Stimulated activated CD8-positive, alpha-beta memory T cell treated with anti-CD3 and anti-CD28 coated beads, Interleukin-15, amount 100 ng/mL, for 48 hours (primary cell): ENCODE measurements around the gene ANKDD1B.

Experiments
- DNase-seq, 2 donors: peaks; one replicate each; pipeline ENCODE4 v3.0.0-alpha.2; 2020; ENCODE audit warnings: low read depth in 2 of 2

ANKDD1B gene

DNA sequence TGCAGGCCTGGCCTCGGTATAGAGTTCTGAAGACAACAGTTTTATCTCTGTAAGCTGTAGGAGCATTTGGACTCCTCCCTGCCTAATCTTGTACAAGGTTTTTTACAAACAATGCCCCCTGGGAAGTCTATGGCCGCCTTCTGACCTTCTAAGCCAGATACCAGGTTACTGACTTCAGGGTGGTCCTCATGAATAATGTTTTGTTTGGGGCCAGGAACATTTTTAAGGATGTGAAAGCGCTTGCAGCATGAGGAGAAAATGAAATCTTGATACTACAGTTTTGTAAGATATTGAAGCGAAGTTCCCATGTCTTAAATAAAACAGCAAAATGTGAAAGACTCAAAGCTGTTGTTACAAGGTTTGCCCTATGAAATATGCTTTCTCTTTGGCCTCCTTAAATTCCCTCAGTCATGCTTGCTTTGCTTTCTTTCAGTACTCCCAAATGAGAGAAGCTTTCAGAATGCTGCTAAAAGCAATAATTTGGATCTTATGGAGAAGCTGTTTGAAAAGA, 5.2 kb downstream of the ANKDD1B start:
- DNase-seq: no peak

- DNase-seq: no peak
Observed at GRCh38 chr5:75616971-75617621, 5.8 kb downstream of the ANKDD1B start.

DNA sequence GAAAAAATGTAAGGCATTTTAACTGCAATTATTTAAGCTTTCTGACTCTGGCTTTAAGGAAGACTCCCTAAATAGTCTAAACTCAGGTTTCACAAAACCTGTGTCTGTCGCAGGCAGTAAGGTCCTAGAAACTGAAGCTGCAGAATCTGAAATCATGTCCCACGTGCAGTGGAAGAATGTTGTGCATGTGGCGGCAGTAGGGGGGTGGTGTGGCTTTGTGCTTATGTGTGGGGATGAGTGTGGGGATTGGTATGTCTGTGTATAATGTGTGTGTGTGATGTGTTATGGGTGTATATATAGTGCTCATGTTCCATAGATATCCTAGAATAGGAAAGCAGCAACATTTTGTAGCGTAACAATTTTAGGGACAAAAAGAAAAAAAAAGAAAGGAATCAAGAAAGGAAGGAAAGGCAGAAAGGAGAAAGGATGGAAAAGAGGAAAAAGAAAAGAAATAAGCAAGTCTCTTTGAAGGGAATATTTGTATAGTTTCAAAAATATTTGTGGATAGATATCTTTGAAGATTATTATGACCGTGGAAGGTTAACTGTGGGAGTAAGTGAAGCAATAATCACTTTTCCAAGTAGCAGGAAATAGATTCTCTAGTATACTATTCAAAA, 6.6 kb downstream of the ANKDD1B start:
- no peak for DNase-seq

DNA sequence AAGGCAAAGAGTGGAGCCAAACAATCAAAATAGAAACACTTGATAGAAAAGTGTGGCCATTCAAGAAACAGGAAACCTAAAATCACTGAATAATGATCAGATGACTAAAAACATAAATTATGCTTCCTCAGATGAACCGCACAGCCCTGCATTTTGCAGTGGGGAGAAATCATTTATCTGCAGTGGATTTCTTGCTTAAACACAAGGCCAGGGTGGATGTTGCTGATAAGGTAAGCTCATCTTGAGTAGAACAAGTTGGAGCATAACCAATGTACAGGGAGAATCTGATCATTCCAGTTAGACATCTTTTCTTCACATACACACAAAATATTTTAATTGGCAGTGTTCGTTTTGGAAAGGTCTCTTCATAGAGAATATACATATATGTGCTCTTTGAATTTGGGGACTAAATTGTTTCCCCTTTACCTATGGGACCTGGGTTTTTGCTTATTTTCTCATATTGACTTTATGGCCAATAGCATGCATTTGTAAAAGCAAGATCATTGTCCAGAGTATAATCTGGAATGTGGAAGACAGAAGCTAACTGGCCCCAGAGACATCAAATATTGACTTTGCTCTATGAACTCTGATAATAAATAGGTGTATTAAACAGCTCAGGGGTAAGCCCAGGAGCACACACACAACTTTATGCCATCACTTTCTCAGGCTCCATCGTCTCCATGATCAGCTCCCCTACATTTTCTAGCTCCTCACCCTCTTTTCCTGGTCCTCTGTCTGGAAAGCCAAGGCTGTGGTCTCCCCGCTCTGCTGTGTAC, 9.1 kb downstream of the ANKDD1B start:
- DNase-seq: no peak

GRCh38 chr5:75622564-75622963, 11.3 kb downstream of the ANKDD1B start:
- no peak for DNase-seq

DNA sequence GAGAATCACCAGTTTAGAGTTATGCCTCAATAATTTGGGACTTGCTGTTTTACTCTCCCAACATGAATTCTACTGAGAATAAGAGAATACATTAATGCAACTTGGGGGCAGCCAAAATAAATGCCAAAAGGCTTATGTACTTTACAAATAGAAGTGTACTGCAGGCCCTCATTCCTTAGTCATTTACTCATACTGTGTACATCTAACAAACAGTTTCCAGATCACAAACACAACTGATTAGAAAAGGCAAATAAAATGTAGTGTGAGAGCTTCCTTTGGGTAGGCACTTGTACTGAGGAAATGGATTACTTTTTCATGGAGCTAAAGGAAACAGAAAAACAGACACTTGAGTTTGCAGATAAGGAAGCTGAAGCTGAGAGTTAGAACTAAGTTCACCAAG, 12.6 kb downstream of the ANKDD1B start:
- DNase-seq: no peak

DNA sequence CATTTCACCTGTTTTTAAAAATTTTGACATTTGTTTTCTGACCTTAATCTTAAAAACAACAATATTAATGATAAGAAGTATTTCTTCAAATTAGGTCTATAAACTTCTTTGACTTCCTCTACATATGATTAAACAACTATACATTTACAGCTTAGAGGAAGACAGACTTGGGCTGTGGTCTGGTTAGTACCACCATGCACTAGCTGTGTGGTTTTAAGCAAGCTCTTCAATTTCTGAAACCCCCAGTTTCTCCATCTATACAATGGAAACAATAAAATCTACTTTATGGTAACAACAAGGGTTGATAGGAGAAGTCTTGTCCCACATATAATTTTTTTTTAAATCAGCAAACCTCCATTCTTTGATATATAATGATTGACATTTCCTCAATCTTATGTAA, 15.7 kb downstream of the ANKDD1B start:
- no peak for DNase-seq

DNA sequence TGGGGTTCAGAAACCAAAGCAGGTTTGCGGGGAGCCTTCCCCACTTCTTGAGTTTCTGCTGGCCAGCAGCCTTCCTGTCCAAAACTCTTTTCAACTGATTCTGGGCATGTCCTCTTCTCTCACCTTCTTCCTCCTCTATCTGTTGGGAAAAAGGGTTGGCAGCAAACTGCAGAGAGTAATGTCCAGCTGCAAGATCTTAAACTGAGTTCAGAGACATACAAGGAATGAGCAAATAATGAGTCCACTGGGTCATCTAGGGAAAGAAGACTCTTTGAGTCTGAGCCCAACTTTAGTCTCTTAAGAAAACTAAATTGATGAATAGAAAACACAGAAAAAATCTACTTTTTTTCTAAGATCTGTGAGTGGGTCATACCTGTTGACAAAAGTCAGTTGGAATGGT, 16.5 kb downstream of the ANKDD1B start:
- no peak for DNase-seq

- DNase-seq: no peak
Observed at GRCh38 chr5:75630875-75631274, 19.6 kb downstream of the ANKDD1B start.

GRCh38 chr5:75632321-75632720, 21.1 kb downstream of the ANKDD1B start:
- no peak for DNase-seq

DNA sequence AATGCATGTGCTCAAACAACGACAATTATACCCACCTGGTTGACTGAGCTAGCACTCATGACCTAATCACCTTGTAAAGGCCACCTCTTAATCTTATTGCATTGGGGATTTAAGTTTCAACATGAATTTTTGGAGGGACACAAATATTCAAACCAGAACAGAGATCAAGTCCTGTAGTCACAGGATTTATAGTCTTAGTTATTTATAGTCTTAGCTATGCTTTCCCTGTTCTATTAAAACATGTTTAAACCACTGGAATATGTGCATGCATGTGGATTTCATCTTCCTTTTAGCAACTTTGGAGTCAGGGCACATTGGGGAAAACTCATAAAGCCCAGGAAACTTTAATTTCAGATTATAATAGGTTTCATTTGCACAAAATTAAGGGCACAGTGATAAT, 26.7 kb downstream of the ANKDD1B start:
- DNase-seq: no peak

GRCh38 chr5:75639535-75640311, 28.5 kb downstream of the ANKDD1B start:
- DNase-seq: no peak

- no peak for DNase-seq
Observed at GRCh38 chr5:75640395-75640794, 29.1 kb downstream of the ANKDD1B start.

- DNase-seq: no peak
Observed at GRCh38 chr5:75640826-75641225, 29.6 kb downstream of the ANKDD1B start.

DNA sequence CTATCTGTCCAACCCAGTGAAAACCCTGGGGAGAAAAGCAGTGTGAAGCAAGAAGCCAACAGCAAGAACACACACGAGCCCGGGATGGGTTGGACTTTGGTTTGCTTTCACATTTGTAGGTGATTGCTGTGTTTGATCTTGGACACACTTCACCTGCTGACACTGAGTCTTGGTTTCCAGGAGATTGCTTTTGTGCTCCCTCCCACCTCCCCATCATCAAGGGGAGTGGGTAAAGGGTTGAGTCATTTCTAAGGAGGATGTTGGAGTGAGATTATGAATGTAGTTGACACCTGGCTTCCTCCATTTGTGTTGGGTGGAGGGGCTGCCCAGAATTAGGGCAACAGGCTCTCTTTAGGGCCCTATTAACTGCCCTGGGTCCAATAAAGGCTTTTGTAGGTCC, 37.5 kb downstream of the ANKDD1B start:
- DNase-seq: no peak

DNA sequence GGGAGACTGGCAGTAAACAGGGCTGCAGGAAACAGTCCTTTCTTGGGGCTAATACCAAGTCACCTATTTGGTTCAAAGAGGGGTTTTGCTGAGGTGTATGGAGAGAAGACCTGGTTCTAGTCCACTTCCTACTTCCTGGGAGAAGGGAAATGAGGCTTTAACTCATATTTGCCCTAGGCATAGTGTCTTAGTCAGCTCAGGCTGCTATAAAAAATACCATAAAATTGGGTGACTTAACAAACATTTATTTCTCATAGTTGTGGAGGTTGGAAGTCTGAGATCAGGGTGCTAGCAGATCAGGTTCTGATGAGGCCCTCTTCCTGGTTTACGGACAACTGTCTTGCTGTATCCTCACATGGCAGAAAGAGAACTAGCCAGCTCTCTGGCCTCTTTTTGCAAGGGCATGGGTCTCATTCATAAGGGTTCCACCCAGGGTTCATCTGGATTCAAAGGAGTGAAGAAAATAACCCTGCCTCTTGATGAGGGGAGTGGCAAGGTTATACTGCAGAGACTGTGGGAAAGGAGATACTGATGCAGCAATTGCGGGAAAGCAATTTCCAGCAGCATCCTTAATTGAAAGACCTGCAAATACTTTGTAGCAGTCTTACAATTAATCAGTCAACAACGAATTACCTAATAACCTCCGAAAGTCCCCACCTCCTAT, 40.5 kb downstream of the ANKDD1B start:
- DNase-seq: no peak

GRCh38 chr5:75653521-75653920, 42.3 kb downstream of the ANKDD1B start:
- no peak for DNase-seq

- no peak for DNase-seq
Observed at GRCh38 chr5:75654693-75655295, 43.5 kb downstream of the ANKDD1B start.

- DNase-seq: no peak
Observed at GRCh38 chr5:75656311-75657003, 45.2 kb downstream of the ANKDD1B start.

GRCh38 chr5:75659791-75660450, 48.7 kb downstream of the ANKDD1B start:
- no peak for DNase-seq
